Stimulated activated CD8-positive, alpha-beta memory T cell treated with anti-CD3 and anti-CD28 coated beads, Interleukin-7, amount 100 ng/mL, for 24 hours (primary cell): ENCODE measurements around the gene MEOX1.
"Not testable (repeated sequence)": the region's sequence is repeated elsewhere in the genome, so short reads cannot be mapped to it uniquely, and the experiment has no call there.

Source experiments
- DNase-seq: peaks from one replicate; pipeline ENCODE4 v3.0.0-alpha.2; 2020; ENCODE audit warnings: low read depth

Gene MEOX1

DNA sequence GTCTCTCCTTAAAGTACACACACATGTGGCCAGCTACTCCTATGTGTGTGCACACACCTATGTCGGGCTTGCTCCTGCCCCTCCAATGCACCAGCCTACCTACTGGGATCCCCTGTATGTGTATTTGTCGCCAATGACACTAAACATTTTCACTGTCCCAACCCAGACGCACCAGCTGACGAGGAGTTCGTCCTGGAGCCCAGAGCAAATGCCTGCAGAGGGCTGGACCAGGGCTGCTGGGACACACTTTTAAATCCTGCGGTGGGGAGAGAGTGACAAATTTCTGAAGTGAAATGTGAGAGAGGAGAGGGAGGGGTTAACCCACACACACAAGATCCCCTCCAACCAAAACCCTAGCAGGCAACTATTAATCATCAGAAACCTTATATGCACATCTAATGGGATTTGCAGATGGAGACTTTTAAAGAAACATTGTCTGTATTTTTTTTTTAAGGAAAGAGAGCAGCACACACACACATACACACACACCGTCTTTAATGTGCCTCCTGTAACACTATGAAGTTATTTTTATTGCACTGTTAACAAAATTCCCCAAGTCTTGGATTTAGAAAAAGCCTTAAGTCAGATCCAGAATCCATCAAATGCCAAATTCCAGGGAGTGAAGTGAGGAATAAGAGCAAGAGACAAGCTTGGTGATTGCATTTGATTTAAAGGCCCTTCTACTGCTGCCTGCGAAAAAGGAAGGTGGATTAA, at the start of gene MEOX1:
MEOX1 (minus strand) TSS at position 224 of the 714 bp plus-strand sequence. CDS start 388 bp downstream, outside the sequence.
- no peak for DNase-seq

DNA sequence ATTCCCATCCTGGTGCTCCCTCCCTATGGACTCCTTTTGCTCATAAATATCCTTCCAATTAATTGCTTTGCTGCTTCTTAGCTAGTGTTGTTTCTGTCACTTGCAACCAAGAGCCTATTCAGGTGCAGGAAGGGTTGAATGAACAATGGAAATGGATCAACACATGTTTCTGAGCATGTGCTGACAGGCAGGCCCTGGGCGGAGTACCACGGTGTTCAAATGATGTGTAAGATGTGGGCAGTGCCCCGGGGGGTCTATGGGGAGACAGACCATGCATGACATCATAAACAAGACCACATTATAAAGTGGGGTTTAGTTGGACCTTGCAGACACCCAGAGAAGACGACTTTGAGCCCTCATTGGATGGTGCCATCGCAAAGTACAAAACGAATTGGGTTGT, 48.4 kb upstream of the MEOX1 start:
- no peak for DNase-seq

DNA sequence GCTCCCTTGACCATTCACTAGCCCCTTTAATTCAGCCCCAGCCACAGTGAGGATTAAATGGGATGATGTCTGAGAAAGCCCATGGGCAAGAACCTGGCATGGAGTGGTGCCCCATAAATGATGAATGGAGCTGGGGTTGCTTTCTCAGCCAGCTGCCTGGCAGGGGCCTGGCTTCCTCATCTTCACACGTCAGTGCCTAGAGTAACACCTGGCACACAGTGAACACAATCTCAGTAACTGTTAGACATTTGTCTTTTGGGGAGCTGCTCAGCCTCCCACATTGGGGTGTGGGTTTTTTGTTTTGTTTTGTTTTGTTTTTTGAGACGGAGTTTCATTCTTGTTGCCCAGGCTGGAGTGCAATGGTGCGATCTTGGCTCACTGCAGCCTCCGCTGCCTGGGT, 47.5 kb upstream of the MEOX1 start:
- no peak for DNase-seq

DNA sequence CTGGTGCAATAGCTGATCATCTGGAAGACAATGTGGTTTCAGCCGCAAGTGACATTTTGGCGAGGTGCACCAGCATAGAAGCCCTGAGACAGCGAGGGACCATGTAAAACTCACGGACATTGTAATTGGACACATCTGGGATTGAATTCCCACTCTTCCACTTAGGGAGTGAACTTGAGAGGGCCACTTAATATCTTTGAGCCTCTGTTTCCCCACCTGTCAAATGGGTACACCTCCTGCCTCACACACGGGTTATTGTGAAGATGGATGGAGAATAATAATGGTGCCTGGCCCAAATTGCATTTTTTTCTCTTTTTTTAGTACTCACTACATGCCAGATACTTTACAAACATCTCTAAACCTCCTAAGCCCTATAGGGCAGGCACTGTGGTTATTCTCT, 45.5 kb upstream of the MEOX1 start:
- no peak for DNase-seq

DNA sequence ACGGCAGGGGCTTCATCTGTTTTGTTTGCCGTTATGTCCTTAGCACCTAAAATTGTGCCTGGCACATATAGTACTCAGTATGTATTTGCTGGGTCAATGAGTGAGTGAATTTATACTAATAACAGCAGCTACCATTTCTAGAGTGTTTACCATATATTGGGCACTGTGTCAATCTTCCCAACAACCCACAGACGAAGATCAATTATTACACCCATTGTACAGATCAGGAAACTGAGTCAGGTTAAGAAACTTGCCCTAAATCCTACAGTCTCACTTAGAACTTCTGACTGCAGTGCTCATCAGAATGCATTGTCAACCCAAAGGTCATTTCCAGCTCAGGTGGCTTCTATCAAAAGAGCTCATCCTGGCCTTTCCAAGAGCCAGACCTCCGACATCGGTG, 44.5 kb upstream of the MEOX1 start:
- DNase-seq: no peak

DNA sequence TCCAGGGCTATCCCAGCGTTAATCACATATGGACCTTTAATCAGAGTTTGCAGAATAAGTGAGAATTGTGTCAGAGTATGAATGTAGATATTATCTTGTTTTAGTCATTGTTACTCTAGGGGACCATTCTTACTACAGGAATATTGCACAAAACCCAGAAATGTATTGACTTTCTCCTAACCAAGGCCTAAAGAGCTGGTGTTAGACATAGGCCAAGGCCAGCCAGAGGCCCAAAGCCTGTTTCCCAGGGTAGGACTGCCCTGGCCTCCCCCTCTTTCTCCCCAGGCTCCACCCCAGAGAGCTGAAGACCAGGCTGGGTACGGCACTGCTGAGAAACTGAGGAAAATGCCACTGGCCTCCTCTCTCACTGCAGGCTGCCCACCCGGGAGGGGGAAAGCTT, 41.9 kb upstream of the MEOX1 start:
- DNase-seq: no peak

DNA sequence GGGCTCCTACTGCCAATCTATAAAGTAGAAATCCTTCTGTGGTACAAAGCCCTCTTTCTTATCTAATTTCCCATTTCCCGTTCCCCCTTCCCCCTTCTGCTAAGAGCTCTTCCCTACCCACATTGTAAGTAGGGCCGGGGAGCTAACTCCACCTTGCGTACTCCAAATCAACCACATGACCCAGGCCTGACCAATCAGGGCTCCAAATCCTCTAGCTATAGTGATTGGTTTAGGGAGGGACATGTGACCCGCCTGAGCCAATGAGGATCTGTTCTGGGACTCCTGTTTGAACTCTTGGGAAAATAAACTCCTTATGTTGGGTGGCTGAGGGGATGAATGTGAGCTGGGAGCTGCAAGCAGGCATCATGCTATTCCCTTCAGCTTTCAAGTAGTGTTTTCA, 40.9 kb upstream of the MEOX1 start:
- peak; percentile 7 for DNase-seq

DNA sequence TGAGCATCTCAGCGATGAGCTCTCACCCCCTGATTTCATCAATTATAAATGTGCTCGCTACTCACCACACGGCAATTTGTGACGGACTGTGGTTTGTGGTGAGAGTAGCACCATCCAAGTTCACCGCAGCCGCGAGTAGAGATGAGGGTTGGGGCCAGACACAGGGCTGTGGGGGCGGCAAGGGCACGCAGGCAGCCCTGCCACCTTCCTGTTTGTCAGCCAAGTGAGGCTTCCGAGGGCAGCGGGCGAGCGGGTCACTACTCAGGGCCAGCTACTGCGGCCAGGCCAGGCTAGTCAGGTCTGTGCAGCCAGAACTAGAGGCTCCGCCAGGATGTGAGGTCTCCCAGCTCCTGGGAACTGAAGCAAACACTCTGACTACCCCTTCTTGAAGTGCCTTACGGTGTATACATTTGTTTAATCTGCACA, 39.6 kb upstream of the MEOX1 start:
- peak; percentile 9 for DNase-seq

DNA sequence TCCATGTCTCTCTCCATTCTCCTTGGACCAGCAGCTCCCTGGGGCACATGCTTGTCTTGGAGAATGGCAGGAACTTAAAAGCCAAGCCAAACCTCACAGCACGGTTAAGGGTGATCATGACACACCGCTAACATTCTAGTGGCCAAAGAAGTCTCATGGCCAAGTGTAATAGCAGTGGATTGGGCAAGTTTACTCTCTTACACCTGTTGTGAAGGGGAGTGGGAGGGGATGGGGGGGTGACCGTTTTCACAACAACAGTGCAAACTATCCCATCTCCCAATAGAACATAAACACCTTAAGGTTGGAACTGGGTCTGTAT, 37.7 kb upstream of the MEOX1 start:
- no peak for DNase-seq

DNA sequence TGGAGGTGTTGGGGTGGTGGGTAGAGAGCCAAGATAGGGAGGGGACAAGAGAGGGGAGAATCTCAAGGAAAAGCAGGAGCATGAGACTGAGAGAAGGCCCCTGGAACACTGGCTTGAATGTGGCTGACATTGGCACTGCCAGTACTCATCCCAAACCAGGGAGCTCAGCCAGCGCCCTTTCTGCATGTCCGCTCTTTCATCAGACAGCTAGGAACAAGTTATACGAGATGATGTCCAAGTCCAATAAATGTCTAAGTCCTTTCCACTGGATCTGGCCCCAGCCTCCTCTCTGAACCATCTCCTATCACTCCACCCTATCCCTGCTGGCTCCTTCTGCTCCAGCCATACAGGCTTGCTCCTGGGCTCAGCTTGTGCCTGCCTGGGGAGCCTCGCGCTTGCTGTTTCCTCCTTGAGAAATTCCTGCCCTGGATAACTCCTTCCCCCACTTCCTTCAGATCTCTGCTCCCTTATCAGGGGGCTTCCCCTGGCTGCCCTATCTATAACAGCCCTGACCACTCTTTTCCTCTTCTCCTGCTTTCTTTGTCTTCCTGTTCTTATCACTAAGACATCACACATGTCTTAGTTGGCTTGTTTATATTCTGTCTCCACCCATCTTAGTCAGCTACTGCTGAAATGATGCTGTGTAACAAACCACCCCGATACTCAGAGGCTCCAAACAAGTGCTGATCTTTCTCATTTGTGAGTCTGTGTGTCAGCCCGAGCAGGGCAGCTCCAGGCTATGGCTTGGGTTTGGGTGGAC, 37.1 kb upstream of the MEOX1 start:
- DNase-seq: no peak

DNA sequence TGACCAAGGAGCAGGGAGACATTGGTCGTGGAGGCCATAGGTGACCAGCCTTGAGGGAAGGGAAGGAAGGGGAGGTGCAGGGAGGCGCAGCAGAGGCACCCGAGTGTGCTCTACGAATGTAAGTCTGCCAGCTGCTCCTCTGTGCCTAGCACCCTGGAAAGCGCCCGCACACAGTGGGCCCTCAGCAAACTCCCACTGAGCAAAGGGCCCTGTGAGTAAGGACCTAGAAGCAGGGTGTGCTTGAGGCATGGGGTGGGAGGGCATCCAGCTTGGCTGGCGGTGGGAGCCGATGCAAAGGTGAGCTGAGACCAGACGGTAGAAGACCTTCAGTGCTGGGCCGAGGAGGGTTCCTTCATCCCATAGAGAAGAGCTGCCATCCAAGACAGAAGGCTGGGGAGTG, 36.2 kb upstream of the MEOX1 start:
- DNase-seq: no peak

DNA sequence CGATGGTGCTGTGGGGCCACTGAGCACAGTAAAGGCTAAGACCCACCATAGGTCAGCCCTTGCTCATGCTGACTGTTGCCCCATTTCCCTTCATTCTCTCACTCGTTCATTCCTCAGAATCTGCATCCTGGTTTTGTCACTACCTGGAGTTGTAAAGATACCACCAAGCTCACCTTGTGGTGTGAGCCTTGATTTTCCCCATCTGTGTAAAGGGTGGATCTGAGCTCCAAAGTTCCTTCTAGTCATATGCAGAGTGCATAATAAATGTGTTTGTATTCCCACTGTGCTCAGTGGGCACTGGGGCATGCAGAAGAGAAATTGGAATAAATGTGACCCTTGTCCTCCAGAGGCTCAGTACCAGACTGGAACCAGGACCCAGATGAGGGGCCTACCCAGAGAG, 35.2 kb upstream of the MEOX1 start:
- DNase-seq: no peak

DNA sequence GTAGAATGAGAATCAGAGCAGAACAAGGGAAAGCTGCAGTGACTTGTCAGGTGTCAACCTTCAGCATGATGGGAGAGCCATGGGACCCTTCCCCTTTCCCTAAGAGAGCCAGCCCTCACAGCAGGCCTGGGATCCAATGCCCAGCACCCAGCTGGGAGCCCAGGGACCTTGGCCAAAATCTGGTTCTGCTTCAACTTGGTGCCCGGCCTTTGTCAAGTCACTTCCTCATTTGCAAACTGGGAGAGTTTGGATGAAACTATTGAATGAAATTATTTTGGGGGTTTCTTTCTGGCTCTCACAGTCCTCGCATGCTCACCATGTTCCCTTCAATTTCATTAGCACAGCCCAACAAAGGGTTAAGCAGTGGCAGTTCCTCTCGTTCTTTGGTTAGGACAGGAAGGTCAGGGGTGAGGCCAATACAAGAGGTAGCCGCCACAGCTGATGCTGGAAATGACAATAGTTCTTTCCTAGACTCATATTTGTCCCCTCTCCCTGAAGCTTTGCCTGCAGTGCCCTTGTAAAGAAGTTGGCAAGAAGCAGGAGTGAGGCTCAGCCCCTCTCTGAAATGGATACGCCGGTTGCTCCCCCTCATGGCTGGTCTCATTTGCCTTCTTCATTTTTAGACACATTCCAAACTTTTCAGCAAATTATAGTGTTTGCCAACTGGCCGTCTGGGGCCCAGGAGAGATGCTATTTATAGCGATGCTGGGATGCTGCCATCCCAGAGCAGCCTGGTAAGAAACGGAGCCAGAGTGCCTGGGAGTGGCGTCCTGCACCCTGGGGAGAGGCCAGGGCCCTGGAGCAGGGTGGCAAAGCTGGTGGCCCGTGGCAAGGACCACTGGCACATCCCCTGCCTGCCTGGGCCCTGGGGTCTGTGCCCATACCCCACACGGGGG, 34.5 kb upstream of the MEOX1 start:
- DNase-seq: no peak

DNA sequence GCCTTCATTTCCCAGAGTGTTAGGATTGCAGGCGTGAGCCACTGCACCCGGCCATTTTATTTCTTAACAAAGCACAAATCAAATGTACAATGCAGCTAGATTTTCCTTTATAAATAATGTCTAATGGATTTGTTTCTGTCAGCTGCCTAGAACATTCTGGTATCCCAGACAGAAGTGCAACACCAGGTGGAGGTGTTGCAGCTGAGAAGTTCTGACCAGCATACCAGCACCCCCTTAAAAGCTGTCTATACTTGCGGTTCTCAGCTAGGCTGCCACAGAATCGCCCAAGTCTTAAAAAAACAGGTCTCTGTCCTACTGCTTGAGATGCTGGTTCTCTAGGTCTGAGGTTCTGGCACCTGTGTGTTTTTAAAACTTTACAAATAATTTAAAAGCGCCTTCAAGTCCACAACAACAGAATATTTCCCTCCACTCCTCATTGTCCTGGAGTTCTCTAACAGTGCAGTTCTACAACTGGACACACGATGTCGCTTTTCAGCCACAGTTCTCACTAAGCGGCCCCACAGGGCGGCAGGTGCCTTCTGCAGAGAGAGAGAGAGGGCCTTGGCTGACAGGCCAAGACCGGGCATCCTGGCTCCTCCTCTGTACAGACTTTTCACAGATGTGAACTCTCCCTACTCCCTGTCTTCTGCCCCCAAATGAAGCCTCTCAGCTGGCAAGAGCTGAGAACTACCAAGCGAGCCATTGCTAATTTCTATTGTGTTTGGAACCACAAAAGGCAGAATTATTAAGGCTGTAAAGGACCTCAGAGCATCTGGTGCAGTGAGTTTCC, 32.6 kb upstream of the MEOX1 start:
- DNase-seq: peak; percentile 46

DNA sequence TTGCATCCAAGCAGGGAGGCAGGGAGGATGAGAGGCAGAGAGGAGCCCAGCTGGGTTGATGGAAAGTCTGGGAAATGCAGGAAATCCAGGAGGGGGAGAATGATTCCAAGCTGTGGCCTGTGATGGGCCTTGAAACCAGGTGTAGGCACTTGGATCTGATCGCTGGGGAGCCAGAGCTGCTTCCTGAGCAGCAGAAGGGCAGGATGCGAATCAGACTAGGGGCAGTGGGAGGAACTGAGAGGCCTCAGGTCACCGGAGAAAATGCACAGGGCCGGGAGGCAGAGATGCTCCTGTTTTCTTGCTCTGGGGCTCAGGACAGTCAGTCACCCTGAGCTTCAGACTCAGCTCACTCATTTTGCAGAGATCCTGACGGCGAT, 29.6 kb upstream of the MEOX1 start:
- DNase-seq: no peak

DNA sequence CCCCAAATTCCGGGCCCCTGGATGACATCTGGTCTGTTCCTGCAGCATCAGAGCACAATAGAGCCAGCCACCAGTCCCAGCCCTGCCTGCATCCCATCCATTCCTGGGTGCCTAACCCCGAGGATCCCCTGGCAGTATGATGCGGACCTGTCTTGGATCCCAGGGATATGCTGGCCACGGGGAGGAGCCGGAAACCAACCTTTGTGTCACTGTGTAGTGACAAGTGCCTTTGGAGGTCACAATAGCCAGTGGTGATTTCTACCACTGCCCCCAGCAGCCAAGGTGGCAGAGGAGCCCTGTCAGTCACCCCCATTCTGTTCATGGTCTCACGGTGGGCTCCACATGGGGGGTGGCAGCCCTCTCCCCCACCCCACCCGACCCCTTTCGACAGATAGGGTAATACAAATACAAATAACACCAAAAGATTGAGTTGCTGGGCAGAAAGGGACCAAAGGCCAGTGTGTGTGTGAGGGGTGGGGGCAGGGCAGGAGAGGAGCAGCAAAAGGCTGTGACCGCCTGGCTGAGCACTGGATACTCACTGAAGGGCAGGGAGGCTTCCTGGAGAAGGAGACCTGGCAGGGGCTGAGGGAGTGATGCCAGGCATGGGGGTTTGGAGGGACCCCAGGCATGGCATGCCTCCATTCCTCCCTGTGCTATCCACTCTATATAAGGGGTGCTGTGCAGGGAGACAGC, 29.0 kb upstream of the MEOX1 start:
- DNase-seq: no peak

DNA sequence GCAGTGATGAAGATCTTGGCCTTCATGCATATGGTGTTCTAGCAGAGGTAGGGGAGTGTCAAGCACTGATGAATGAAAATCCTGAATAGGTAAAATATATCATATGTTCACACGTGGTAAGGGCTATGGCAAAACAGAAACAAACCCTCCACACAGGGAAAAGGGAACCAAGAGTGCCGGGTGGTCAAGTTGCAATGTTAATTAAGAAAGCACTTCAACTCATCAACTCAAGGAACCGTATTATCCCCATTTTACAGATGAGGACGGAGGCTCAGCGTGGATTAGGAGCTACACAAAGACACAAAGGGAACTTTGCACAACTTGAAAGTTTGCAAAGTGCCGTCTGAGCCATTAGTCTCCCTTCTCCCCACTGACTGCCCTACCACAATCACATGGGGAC, 28.1 kb upstream of the MEOX1 start:
- no peak for DNase-seq

DNA sequence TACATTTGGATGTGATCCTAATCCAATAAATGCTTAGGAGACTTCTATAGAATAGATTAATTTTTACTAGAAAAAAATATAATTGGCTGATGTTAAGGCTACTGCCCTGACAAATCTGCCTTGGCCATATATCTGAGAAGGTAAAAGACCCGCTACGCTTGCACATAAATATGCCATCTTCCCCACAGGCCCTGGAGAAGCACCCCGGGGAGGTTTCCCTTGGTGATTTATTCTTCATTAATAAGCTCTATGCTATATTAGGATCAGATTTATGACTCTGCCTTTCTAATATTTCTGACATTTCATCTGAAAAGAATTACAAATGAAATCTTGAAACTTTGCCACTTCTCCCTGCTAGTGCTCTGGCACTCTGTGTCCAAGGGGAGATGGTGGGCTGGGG, 27.4 kb upstream of the MEOX1 start:
- DNase-seq: no peak

DNA sequence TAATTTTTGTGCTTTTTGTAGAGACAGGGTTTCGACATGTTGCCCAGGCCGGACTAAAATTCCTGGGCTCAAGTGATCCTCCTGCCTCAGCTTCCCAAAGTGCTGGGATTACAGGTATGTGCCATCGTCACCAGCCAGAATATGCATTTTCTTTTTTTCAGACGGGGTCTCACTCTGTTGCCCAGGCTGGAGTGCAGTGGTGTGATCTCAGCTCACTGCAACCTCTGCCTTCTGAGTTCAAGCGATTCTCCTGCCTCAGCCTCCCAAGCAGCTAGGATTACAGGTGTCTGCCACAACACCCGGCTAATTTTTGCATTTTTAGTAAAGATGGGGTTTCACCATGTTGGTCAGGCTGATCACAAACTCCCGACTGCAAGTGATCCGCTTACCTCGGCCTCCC, 25.2 kb upstream of the MEOX1 start:
- not testable (repeated sequence) for DNase-seq

DNA sequence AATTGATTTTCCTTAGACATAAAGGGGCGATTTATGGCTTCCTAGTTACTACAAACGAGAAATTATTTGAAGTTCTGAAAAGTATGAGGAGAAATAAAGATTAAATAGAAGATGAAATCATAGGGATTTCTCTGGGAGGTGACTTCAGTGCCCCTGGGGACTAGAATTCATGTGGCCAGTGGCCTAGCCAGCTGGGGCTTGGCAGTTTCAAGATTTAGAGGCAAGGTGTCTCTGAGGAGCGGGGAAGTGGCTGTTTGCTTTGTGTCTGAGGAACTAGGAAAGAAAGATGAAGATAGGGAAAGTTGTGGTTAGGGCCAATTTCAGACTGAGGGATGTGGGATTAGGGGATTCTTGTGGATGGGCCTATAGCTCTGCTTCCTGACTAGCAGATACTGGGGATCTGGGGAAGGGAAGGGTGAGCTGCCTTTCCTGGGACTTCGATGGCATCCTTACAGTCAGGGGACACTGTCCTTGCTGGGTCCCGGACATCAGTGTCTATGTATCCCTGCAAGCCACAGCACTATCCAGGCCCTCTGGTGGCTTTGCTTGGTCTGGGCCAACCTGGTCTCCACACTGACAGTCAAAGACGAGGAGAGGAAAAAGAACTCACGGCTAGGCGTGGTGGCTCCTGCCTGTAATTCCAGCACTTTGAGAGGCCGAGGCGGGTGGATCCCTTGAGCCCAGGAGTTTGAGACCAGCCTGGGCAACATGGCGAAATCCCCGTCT, 22.4 kb upstream of the MEOX1 start:
- DNase-seq: no peak

DNA sequence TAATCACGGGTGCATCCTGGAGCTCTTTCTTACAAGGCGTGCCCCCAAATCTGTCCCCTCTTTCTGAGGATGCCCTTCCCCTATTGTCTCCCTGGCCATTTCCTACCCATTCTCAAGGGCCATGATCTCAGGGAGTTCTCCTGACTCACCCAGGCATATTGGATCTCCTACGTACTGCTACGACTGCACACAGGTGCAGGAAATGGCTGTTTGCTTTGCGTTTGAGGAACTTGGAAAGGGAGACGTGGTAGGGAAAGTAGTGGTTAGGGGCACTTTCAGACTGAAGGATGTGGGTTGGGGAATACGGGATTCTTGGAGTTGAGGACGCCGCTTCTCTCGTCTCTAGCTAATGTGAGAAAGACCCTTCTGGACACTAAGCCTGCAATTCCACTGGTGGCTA, 18.7 kb upstream of the MEOX1 start:
- DNase-seq: no peak
